Measurements from ENCODE around the gene LAMA3. TPM values are rescaled to one million over a fixed set of nuclear protein-coding genes. Genes with fewer than 3 reads are reported as not detected.

Gene LAMA3
- total and polyA plus RNA-seq, 10 of the 15 experiments (the other 5 are each of a cell fraction or from before 2014, with no cell fraction given) = 0.37 to 6.5 (median 5.4) TPM

DNA sequence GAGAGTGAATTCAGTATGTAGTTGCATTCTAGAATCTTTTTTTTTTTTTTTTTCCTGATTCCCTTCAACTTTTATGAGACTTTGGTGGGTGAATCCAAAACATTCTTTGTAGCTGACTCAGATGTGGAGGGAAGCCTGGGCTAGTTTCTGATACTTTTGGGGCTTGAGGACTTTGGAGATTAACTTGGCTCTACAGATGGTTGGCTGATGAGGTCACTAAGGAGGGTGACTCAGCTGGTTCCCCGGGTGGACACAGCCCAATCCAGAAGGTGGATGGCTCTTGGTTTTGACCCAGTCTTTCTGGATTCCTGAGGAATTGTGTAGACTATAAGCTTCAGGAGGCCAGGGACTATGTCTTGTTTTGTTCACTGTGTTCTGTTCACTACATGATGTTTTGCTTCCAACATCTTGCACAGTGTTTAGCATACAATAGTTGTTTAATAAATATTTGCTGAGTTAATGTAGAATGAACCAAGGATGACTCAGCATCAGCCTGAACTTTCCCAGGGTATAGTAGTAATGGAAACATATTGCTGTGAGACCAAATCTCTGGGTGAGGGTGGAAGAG is 30.5 kb downstream of the LAMA3 start (continued):
- TF ChIP-seq IKZF2 (IDR thresholded peaks at IDR 0.05) = no peak
- TF ChIP-seq HDAC2 (IDR thresholded peaks at IDR 0.05) = no peak
- no peak for TF ChIP-seq DPF2 (IDR thresholded peaks at IDR 0.05)

DNA sequence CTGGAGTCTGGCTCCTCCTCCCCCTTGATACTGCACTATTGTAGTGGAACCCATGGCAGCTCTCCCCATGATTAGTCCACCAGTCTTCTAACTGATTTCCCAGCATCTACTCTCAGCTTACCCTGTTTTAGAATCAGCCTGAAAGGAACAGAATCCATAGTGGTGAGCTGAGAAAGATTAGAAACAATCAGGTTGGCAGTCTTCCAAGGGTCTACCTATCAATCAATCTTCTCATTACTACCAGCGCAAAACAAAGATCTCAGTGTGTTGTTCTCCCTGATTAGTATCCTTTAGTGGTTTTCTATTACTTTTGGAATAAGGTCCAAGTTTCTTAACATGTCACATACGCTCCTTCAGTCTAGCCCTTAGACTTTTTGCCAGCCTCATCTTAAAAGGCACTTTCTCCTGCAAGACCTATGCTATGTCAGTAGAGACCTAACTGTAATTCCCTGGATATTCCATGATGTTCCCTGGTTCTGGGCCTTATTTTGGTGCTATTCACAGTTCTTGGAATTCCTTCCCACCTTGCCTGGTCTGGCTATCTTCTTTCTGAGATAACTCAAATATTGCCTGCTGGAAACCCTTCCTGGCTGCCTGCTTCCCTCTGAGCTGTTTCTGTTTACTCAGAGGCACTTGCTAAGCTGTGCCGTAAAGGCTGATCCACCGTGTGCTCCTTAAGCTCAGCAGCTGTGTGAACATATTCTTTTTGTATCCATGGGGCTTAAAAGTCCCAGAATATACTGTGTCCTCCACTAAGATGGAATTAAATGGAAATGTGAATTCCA is 32.6 kb downstream of the LAMA3 start:
- no peaks in the 10 kb centered on the region for H4K20me1 ChIP-seq (ENCODE audit: control insufficient read depth, insufficient read depth)
- DNase-seq (ENCODE audit: low read depth, low spot score) (no peak), ATAC-seq (no peak), FAIRE-seq (no peak)
- in situ Hi-C loops (cut with MboI) (no loop called here), intact Hi-C loops (cut with micrococcal nuclease; ENCODE audit: unreplicated experiment) (no loop called here)
- H3K79me2 ChIP-seq (ENCODE audit: control insufficient read depth, insufficient read depth, low read length) = no peaks in the 10 kb centered on the region
- TF ChIP-seq SIX5 (IDR thresholded peaks at IDR 0.05; ENCODE audit: low read depth, low read length, severe bottlenecking) = no peak
- TF ChIP-seq HCFC1 (IDR thresholded peaks at IDR 0.05; ENCODE audit: low read length) = no peak
- no peak for TF ChIP-seq DPF2 (IDR thresholded peaks at IDR 0.05)
- no peak for TF ChIP-seq SRF (IDR thresholded peaks at IDR 0.05; ENCODE audit: low read depth in 2 of 2, low read length in 2 of 2)
- TF ChIP-seq, protein P1, sequence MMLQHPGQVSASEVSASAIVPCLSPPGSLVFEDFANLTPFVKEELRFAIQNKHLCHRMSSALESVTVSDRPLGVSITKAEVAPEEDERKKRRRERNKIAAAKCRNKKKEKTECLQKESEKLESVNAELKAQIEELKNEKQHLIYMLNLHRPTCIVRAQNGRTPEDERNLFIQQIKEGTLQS (IDR thresholded peaks at IDR 0.05; ENCODE audit: borderline replicate concordance, extremely low read depth, low read depth, low read length) = no peak
- TF ChIP-seq, protein P2, sequence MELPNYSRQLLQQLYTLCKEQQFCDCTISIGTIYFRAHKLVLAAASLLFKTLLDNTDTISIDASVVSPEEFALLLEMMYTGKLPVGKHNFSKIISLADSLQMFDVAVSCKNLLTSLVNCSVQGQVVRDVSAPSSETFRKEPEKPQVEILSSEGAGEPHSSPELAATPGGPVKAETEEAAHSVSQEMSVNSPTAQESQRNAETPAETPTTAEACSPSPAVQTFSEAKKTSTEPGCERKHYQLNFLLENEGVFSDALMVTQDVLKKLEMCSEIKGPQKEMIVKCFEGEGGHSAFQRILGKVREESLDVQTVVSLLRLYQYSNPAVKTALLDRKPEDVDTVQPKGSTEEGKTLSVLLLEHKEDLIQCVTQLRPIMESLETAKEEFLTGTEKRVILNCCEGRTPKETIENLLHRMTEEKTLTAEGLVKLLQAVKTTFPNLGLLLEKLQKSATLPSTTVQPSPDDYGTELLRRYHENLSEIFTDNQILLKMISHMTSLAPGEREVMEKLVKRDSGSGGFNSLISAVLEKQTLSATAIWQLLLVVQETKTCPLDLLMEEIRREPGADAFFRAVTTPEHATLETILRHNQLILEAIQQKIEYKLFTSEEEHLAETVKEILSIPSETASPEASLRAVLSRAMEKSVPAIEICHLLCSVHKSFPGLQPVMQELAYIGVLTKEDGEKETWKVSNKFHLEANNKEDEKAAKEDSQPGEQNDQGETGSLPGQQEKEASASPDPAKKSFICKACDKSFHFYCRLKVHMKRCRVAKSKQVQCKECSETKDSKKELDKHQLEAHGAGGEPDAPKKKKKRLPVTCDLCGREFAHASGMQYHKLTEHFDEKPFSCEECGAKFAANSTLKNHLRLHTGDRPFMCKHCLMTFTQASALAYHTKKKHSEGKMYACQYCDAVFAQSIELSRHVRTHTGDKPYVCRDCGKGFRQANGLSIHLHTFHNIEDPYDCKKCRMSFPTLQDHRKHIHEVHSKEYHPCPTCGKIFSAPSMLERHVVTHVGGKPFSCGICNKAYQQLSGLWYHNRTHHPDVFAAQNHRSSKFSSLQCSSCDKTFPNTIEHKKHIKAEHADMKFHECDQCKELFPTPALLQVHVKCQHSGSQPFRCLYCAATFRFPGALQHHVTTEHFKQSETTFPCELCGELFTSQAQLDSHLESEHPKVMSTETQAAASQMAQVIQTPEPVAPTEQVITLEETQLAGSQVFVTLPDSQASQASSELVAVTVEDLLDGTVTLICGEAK (IDR thresholded peaks at IDR 0.05; ENCODE audit: borderline replicate concordance) = no peak
- no peak for TF ChIP-seq CEBPB (IDR thresholded peaks at IDR 0.05; ENCODE audit: borderline replicate concordance in 1 of 2, low read depth in 2 of 2, low read length in 2 of 2)
- TF ChIP-seq CHD4 (IDR thresholded peaks at IDR 0.05) = no peak
- TF ChIP-seq, protein P3, sequence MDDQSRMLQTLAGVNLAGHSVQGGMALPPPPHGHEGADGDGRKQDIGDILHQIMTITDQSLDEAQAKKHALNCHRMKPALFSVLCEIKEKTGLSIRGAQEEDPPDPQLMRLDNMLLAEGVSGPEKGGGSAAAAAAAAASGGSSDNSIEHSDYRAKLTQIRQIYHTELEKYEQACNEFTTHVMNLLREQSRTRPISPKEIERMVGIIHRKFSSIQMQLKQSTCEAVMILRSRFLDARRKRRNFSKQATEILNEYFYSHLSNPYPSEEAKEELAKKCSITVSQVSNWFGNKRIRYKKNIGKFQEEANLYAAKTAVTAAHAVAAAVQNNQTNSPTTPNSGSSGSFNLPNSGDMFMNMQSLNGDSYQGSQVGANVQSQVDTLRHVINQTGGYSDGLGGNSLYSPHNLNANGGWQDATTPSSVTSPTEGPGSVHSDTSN (IDR thresholded peaks at IDR 0.05; ENCODE audit: insufficient replicate concordance, low read depth, low read length) = no peak
- TF ChIP-seq, protein P4, sequence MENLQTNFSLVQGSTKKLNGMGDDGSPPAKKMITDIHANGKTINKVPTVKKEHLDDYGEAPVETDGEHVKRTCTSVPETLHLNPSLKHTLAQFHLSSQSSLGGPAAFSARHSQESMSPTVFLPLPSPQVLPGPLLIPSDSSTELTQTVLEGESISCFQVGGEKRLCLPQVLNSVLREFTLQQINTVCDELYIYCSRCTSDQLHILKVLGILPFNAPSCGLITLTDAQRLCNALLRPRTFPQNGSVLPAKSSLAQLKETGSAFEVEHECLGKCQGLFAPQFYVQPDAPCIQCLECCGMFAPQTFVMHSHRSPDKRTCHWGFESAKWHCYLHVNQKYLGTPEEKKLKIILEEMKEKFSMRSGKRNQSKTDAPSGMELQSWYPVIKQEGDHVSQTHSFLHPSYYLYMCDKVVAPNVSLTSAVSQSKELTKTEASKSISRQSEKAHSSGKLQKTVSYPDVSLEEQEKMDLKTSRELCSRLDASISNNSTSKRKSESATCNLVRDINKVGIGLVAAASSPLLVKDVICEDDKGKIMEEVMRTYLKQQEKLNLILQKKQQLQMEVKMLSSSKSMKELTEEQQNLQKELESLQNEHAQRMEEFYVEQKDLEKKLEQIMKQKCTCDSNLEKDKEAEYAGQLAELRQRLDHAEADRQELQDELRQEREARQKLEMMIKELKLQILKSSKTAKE (IDR thresholded peaks at IDR 0.05; ENCODE audit: low read depth, poor library complexity, severe bottlenecking) = no peak
- TF ChIP-seq SMC3 (IDR thresholded peaks at IDR 0.05; ENCODE audit: borderline replicate concordance, low read length) = no peak
- no peak overlapping the region for H3K4me3 ChIP-seq
- ChIA-PET POLR2A (no interaction called here), SMC1A (ENCODE audit: uncharacterized antibody, unreplicated experiment) (no interaction called here), RAD21 (ENCODE audit: unreplicated experiment) (no interaction called here), CTCF (interaction anchor here (1.0 to 1.4 kb wide), 5 partner anchors 13 to 100 kb away, joined by 3 to 5 read pairs (median 5); no protein-coding TSS in a partner anchor)
- no peak overlapping the region for H3K9ac ChIP-seq (ENCODE audit: control insufficient read depth, insufficient read depth, low read length)
- H3K27ac ChIP-seq (ENCODE audit: control insufficient read depth, insufficient read depth) = no peak overlapping the region
- H3K4me2 ChIP-seq (ENCODE audit: control insufficient read depth, insufficient read depth) = no peak overlapping the region
- H2AFZ ChIP-seq (ENCODE audit: control insufficient read depth, low read depth, low read length) = no peak overlapping the region
- H3K36me3 ChIP-seq (ENCODE audit: control insufficient read depth in 2 of 2, insufficient read depth in 2 of 2, low read length in 1 of 2) = no peaks in the 10 kb centered on the region
- H3K9me3 ChIP-seq (replicated peaks; ENCODE audit: control insufficient read depth, insufficient read depth, low read length) = no peaks in the 10 kb centered on the region
- 44% methylated on average over 4 of the region's 4 CpGs for WGBS (ENCODE audit: insufficient coverage, insufficient replicate concordance, low lambda C conversion rate, missing lambda C conversion rate)
- no peaks in the 10 kb centered on the region; a peak in 2 of 4 replicates for H3K27me3 ChIP-seq (replicated peaks in 1 of 2; ENCODE audit: control insufficient read depth in 2 of 2, insufficient read depth in 2 of 2, low read length in 1 of 2)
- H3K4me1 ChIP-seq (ENCODE audit: control insufficient read depth, insufficient read depth, low read length) = no peaks in the 10 kb centered on the region
- no TSS peak for BruUV-seq (replicated peaks)

All from GM12878 (cell line).